ENCODE results near the gene CBX5. TPM values are rescaled to one million over a fixed set of nuclear protein-coding genes. Genes with fewer than 3 reads are reported as not detected.

Gene CBX5
- total and polyA plus RNA-seq, 9 of the 15 experiments (the other 6 are each of a cell fraction or from before 2014, with no cell fraction given) = 32.6 to 102 (median 59.2) TPM

DNA sequence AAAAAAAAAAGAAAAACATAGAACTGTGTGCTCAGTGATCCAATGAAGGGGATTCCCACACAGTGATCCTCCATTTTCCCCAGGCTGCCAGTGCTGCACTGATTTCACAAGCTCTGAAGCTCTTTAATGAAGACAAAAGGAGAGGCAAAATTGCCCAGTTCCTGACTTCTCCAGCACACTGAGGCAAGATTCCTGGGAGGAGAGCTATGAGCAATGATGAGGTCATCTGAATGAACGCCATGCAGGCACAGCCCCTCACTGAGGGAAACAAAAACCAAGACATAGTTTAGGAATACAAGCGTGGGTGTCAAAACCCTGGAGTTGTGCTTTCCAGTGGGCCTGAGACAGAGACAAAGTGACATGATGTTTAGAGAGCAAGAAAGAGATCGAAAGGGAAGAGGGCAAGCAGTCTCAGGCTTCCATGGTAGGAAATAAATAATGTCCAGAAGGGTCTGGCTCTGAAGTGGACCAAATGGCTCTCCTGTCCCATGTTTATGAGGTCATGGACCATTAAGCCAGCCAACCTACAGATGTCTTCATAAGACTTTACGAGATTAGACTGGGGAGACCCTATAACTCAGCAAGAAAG, 50.2 kb downstream of the CBX5 start:
- peak overlapping the region in 1 of 2 experiments; percentile 49; a peak in 1 of 4 replicates for H3K9ac ChIP-seq (ENCODE audit: insufficient read depth in 1 of 2, low read depth in 2 of 2, low read length in 2 of 2)
- peak; percentile 62 for FAIRE-seq
- H4K20me1 ChIP-seq (replicated peaks; ENCODE audit: control insufficient read depth, insufficient read depth, low read length) = no peaks in the 10 kb centered on the region
- no peaks in the 10 kb centered on the region for H3K9me3 ChIP-seq (replicated peaks; ENCODE audit: control insufficient read depth, insufficient read depth, low read depth, low read length)
- DNase-seq (ENCODE audit: extremely low read depth in 1 of 4, low spot score in 3 of 4) = no peak
- H3K4me3 ChIP-seq = no peak overlapping the region
- in situ Hi-C loops (cut with MboI) (no loop called here), intact Hi-C loops (cut with micrococcal nuclease) (no loop called here)
- BruUV-seq (replicated peaks) = no TSS peak
- H2AFZ ChIP-seq (ENCODE audit: low read depth, low read length) = no peak overlapping the region
- H3K36me3 ChIP-seq (ENCODE audit: control insufficient read depth, insufficient read depth, low read length) = no peaks in the 10 kb centered on the region; the same call in 2 of the 3 replicates
- no peak overlapping the region; the same call in 1 of the 2 replicates for H3K4me2 ChIP-seq (ENCODE audit: insufficient read depth, low read length)
- 36% methylated on average over 4 of the region's 4 CpGs for WGBS (ENCODE audit: insufficient coverage, low coverage, missing lambda C conversion rate)
- no peaks in the 10 kb centered on the region for H3K27me3 ChIP-seq (ENCODE audit: control insufficient read depth in 2 of 2, insufficient read depth in 2 of 2, low read length in 2 of 2)
- POLR2A ChIA-PET = interaction anchor here (1.7 to 3.2 kb wide), 2 partner anchors 11 to 22 kb away, joined by 6 to 31 read pairs; no protein-coding TSS in a partner anchor
- 0 out of 3 replicates have a peak overlapping the region, but pooled peaks have one; percentile 2 for H3K27ac ChIP-seq (ENCODE audit: extremely low read depth, low read depth, low read length)
- H3K4me1 ChIP-seq (replicated peaks in 1 of 2; ENCODE audit: control insufficient read depth in 2 of 2, insufficient read depth in 2 of 2, low read length in 2 of 2) = peaks cover 9 to 19% of the 10 kb centered on the region in 2 experiments; a peak in 4 of 5 replicates
- no peaks in the 10 kb centered on the region for H3K79me2 ChIP-seq (ENCODE audit: control insufficient read depth, insufficient read depth, low read length)
- ATAC-seq = no peak
- CTCF ChIA-PET (ENCODE audit: low intra/inter-chr PET ratio) = no interaction called here
- H3K9me1 ChIP-seq (ENCODE audit: control insufficient read depth, insufficient read depth, low read length) = no peaks in the 10 kb centered on the region
- TF ChIP-seq, protein P1, sequence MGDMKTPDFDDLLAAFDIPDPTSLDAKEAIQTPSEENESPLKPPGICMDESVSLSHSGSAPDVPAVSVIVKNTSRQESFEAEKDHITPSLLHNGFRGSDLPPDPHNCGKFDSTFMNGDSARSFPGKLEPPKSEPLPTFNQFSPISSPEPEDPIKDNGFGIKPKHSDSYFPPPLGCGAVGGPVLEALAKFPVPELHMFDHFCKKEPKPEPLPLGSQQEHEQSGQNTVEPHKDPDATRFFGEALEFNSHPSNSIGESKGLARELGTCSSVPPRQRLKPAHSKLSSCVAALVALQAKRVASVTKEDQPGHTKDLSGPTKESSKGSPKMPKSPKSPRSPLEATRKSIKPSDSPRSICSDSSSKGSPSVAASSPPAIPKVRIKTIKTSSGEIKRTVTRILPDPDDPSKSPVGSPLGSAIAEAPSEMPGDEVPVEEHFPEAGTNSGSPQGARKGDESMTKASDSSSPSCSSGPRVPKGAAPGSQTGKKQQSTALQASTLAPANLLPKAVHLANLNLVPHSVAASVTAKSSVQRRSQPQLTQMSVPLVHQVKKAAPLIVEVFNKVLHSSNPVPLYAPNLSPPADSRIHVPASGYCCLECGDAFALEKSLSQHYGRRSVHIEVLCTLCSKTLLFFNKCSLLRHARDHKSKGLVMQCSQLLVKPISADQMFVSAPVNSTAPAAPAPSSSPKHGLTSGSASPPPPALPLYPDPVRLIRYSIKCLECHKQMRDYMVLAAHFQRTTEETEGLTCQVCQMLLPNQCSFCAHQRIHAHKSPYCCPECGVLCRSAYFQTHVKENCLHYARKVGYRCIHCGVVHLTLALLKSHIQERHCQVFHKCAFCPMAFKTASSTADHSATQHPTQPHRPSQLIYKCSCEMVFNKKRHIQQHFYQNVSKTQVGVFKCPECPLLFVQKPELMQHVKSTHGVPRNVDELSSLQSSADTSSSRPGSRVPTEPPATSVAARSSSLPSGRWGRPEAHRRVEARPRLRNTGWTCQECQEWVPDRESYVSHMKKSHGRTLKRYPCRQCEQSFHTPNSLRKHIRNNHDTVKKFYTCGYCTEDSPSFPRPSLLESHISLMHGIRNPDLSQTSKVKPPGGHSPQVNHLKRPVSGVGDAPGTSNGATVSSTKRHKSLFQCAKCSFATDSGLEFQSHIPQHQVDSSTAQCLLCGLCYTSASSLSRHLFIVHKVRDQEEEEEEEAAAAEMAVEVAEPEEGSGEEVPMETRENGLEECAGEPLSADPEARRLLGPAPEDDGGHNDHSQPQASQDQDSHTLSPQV (IDR thresholded peaks at IDR 0.05) = no peak
- TF ChIP-seq ID3 (CRISPR knock-in tag; IDR thresholded peaks at IDR 0.05) = no peak
- no peak for TF ChIP-seq ID3 (tag; IDR thresholded peaks at IDR 0.05)
- TF ChIP-seq POU5F1 (IDR thresholded peaks at IDR 0.05; ENCODE audit: borderline replicate concordance, low read depth, low read length, partially characterized antibody) = no peak
- peak; percentile 86 for TF ChIP-seq FOSL1 (tag; conservative IDR thresholded peaks at IDR 0.05)
- TF ChIP-seq JUN (IDR thresholded peaks at IDR 0.05; ENCODE audit: borderline replicate concordance, low read depth, low read length) = peak; percentile 83
- TF ChIP-seq JUN (CRISPR knock-in tag; IDR thresholded peaks at IDR 0.05; ENCODE audit: borderline replicate concordance) = no peak
- TF ChIP-seq EHMT2 (IDR thresholded peaks at IDR 0.05) = 0 out of 2 replicates have a peak, but pooled peaks have one; percentile 28
- TF ChIP-seq ZBTB11 (CRISPR knock-in tag; IDR thresholded peaks at IDR 0.05) = no peak
- peak; percentile 51 for TF ChIP-seq EGR1 (conservative IDR thresholded peaks at IDR 0.05)
- TF ChIP-seq, protein P2, sequence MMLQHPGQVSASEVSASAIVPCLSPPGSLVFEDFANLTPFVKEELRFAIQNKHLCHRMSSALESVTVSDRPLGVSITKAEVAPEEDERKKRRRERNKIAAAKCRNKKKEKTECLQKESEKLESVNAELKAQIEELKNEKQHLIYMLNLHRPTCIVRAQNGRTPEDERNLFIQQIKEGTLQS (IDR thresholded peaks at IDR 0.05) = peak; percentile 92
- TF ChIP-seq, protein P2 (CRISPR knock-in tag; conservative IDR thresholded peaks at IDR 0.05) = no peak
